ENCODE results near the gene SURF4. TPM values are rescaled to one million over a fixed set of nuclear protein-coding genes. Genes with fewer than 3 reads are reported as not detected.
A peak's percentile ranks its signal among the peaks of the same experiment; 100 is the strongest.

SURF4 gene
- total and polyA plus RNA-seq, 2 of the 13 experiments (the other 11 are each of a cell fraction or from before 2014, with no cell fraction given), result 220 to 265 TPM

- no peak for TF ChIP-seq STAT6 (CRISPR knock-in tag; IDR thresholded peaks at IDR 0.05; ENCODE audit: borderline replicate concordance)
- TF ChIP-seq PREB (CRISPR knock-in tag; IDR thresholded peaks at IDR 0.05), result no peak
- TF ChIP-seq GMEB1 (CRISPR knock-in tag; IDR thresholded peaks at IDR 0.05; ENCODE audit: borderline replicate concordance), result peak; percentile 64; the same call in 1 of the 2 replicates
- peak; percentile 28 to 70; a peak in 2 of 4 replicates for TF ChIP-seq KLF16 (CRISPR knock-in tag; IDR thresholded peaks at IDR 0.05)
- peak; percentile 72 for TF ChIP-seq HNRNPK (IDR thresholded peaks at IDR 0.05; ENCODE audit: low read depth, low read length, poor library complexity, severe bottlenecking)
- peak; percentile 94; the same call in 1 of the 2 replicates for TF ChIP-seq TRAFD1 (CRISPR knock-in tag; IDR thresholded peaks at IDR 0.05; ENCODE audit: borderline replicate concordance)
- no peak; the same call in 1 of the 2 replicates for TF ChIP-seq ARHGAP35 (CRISPR knock-in tag; IDR thresholded peaks at IDR 0.05; ENCODE audit: borderline replicate concordance)
- no peak for TF ChIP-seq IKZF1 (IDR thresholded peaks at IDR 0.05)
- peak; percentile 81 for TF ChIP-seq ZNF138 (CRISPR knock-in tag; IDR thresholded peaks at IDR 0.05; ENCODE audit: low read depth)
- TF ChIP-seq ZBTB42 (CRISPR knock-in tag; IDR thresholded peaks at IDR 0.05), result 0 out of 2 replicates have a peak, but pooled peaks have one; percentile 4
- TF ChIP-seq ZNF703 (CRISPR knock-in tag; IDR thresholded peaks at IDR 0.05; ENCODE audit: borderline replicate concordance), result no peak
- TF ChIP-seq ZNF615 (CRISPR knock-in tag; IDR thresholded peaks at IDR 0.05; ENCODE audit: borderline replicate concordance), result 0 out of 2 replicates have a peak, but pooled peaks have one; percentile 58
- peak; percentile 67; the same call in 1 of the 2 replicates for TF ChIP-seq ZNF777 (CRISPR knock-in tag; IDR thresholded peaks at IDR 0.05)
- peak; percentile 67; the same call in 1 of the 2 replicates for TF ChIP-seq HOXA3 (CRISPR knock-in tag; IDR thresholded peaks at IDR 0.05)
- peak; percentile 58; the same call in 1 of the 2 replicates for TF ChIP-seq SIX4 (CRISPR knock-in tag; IDR thresholded peaks at IDR 0.05)
- TF ChIP-seq DR1 (CRISPR knock-in tag; IDR thresholded peaks at IDR 0.05), result peak; percentile 99
- TF ChIP-seq MIER2 (CRISPR knock-in tag; IDR thresholded peaks at IDR 0.05), result no peak
- no peak for TF ChIP-seq TOE1 (CRISPR knock-in tag; IDR thresholded peaks at IDR 0.05)
- peak; percentile 98 for TF ChIP-seq DRAP1 (CRISPR knock-in tag; IDR thresholded peaks at IDR 0.05)
- TF ChIP-seq ZNF329 (CRISPR knock-in tag; IDR thresholded peaks at IDR 0.05; ENCODE audit: low read depth), result peak; percentile 75; the same call in 1 of the 2 replicates
- no peak; the same call in 1 of the 2 replicates for TF ChIP-seq HES4 (CRISPR knock-in tag; IDR thresholded peaks at IDR 0.05; ENCODE audit: borderline replicate concordance)
- TF ChIP-seq PHB2 (IDR thresholded peaks at IDR 0.05; ENCODE audit: partially characterized antibody), result no peak
Observed at GRCh38 chr9:133347985-133348717, 27.7 kb downstream of the SURF4 start, which contains the start of the genes MED22 and RPL7A (continued).
